SW 1271 (cell line): ENCODE data around the gene INPP5B.
A peak's percentile ranks its signal among the peaks of the same experiment; 100 is the strongest.
"Not testable (repeated sequence)": the region's sequence is repeated elsewhere in the genome, so short reads cannot be mapped to it uniquely, and the experiment has no call there.

ENCODE experiments used
- DNase-seq, 2 experiments: peaks; one replicate each; lab custom pipeline; 2025; lab: John Stamatoyannopoulos, UW

The INPP5B gene

GRCh38 chr1:37911478-37911877 lies 35.4 kb downstream of the INPP5B start:
- DNase-seq: not testable (repeated sequence)

GRCh38 chr1:37910886-37911285 lies 36.0 kb downstream of the INPP5B start:
- DNase-seq: not testable (repeated sequence)

- DNase-seq: not testable (repeated sequence)
Observed at GRCh38 chr1:37908531-37908930, 38.3 kb downstream of the INPP5B start.

GRCh38 chr1:37907416-37908125 lies 39.3 kb downstream of the INPP5B start:
- not testable (repeated sequence) for DNase-seq

- DNase-seq: not testable (repeated sequence)
Observed at GRCh38 chr1:37906591-37906990, 40.3 kb downstream of the INPP5B start.

GRCh38 chr1:37905727-37906126 lies 41.1 kb downstream of the INPP5B start:
- no peak for DNase-seq

GRCh38 chr1:37903921-37904320 lies 42.9 kb downstream of the INPP5B start:
- not testable (repeated sequence) for DNase-seq

- no peak for DNase-seq
Observed at GRCh38 chr1:37902983-37903382, 43.9 kb downstream of the INPP5B start.

- DNase-seq: no peak
Observed at GRCh38 chr1:37901893-37902225, 45.0 kb downstream of the INPP5B start.

- DNase-seq: no peak
Observed at GRCh38 chr1:37901191-37901892, 45.5 kb downstream of the INPP5B start.

GRCh38 chr1:37897563-37897962 lies 49.3 kb downstream of the INPP5B start:
- DNase-seq: not testable (repeated sequence)

GRCh38 chr1:37893673-37894072 lies 53.2 kb downstream of the INPP5B start:
- no peak for DNase-seq

- no peak for DNase-seq
Observed at GRCh38 chr1:37892151-37893047, 54.5 kb downstream of the INPP5B start.

- peak in 1 of 2 experiments; percentile 5 for DNase-seq
Observed at GRCh38 chr1:37890378-37891014, 56.4 kb downstream of the INPP5B start.

- DNase-seq: no peak
Observed at GRCh38 chr1:37888022-37888700, 58.7 kb downstream of the INPP5B start.

GRCh38 chr1:37884145-37884544 lies 62.7 kb downstream of the INPP5B start:
- DNase-seq: no peak

GRCh38 chr1:37883671-37884070 lies 63.2 kb downstream of the INPP5B start:
- no peak for DNase-seq

GRCh38 chr1:37879865-37880264 lies 67.0 kb downstream of the INPP5B start:
- no peak for DNase-seq

- no peak for DNase-seq
Observed at GRCh38 chr1:37878071-37878470, 68.8 kb downstream of the INPP5B start.

- peak in 1 of 2 experiments; percentile 22 for DNase-seq
Observed at GRCh38 chr1:37875833-37876232, 71.0 kb downstream of the INPP5B start.

- DNase-seq: no peak
Observed at GRCh38 chr1:37872692-37873091, 74.2 kb downstream of the INPP5B start.
